OCI-LY1 (cell line): ENCODE measurements around the gene ACCS.

Experiments used
- CTCF ChIP-seq: fragments of 200-600 bp; sonication (generic), shearing (Covaris generic); IDR thresholded peaks from 2 replicates; pipeline ENCODE4 v1.5.1; 2017; ENCODE audit warnings: mild to moderate bottlenecking, antibody characterized with exemption, low read length, moderate library complexity, mixed read lengths
- EZH2 ChIP-seq: fragments of 200-600 bp; sonication (generic), shearing (Covaris generic); IDR thresholded peaks from 2 replicates; pipeline ENCODE4 v1.8.0; 2017; ENCODE audit warnings: borderline replicate concordance, mixed run types, mild to moderate bottlenecking, antibody characterized with exemption, low read length, moderate library complexity, mixed read lengths

- no peak for TF ChIP-seq CTCF
- TF ChIP-seq EZH2 = no peak
These were observed 33.6 kb upstream of the ACCS start for GRCh38 chr11:44032299-44033085.
